NCI-H187 treated with DMSO at 0.1 percent for 48 hours (cell line): ENCODE data around the gene RHBG.

Experiments
- DNase-seq: peaks from one replicate; lab custom pipeline; 2025; lab: John Stamatoyannopoulos, UW

The RHBG gene

GRCh38 chr1:156409439-156409838 lies 40.4 kb downstream of the RHBG start:
- no peak for DNase-seq

- DNase-seq, result no peak
Measured at GRCh38 chr1:156410238-156410637, 41.2 kb downstream of the RHBG start.

- DNase-seq, result no peak
Measured at GRCh38 chr1:156410740-156411139, 41.7 kb downstream of the RHBG start.

- no peak for DNase-seq
Measured at GRCh38 chr1:156412653-156413321, 43.8 kb downstream of the RHBG start.

GRCh38 chr1:156413391-156414246 lies 44.6 kb downstream of the RHBG start:
- DNase-seq, result no peak

GRCh38 chr1:156414461-156415064 lies 45.6 kb downstream of the RHBG start:
- no peak for DNase-seq

- no peak for DNase-seq
Measured at GRCh38 chr1:156416993-156417392, 48.0 kb downstream of the RHBG start.

- no peak for DNase-seq
Measured at GRCh38 chr1:156417401-156418020, 48.5 kb downstream of the RHBG start.

GRCh38 chr1:156418416-156419070 lies 49.5 kb downstream of the RHBG start:
- DNase-seq, result no peak

GRCh38 chr1:156419854-156420204 lies 50.8 kb downstream of the RHBG start:
- DNase-seq, result no peak

GRCh38 chr1:156420205-156421061 lies 51.4 kb downstream of the RHBG start:
- no peak for DNase-seq

GRCh38 chr1:156421062-156421938 lies 52.3 kb downstream of the RHBG start:
- DNase-seq, result peak; percentile 80

GRCh38 chr1:156421939-156422601 lies 53.1 kb downstream of the RHBG start:
- no peak for DNase-seq

- DNase-seq, result no peak
Measured at GRCh38 chr1:156422602-156423091, 53.6 kb downstream of the RHBG start.

- no peak for DNase-seq
Measured at GRCh38 chr1:156423422-156424352, 54.7 kb downstream of the RHBG start.

- DNase-seq, result no peak
Measured at GRCh38 chr1:156424806-156425432, 55.9 kb downstream of the RHBG start.

- no peak for DNase-seq
Measured at GRCh38 chr1:156425943-156426342, 56.9 kb downstream of the RHBG start.

GRCh38 chr1:156427957-156428356 lies 58.9 kb downstream of the RHBG start:
- DNase-seq, result no peak
